Adrenal gland (tissue), 5 donors: Measurements from ENCODE around the gene TPM1.

ENCODE experiments used
- CTCF ChIP-seq, 6 experiments: fragments of 450-650 bp in 4 of 6; fragments of 200-600 bp in 2 of 6; sonication (generic) in 1 of 6; IDR thresholded peaks; 1 replicate in 5 of 6; 2 replicates in 1 of 6; pipeline versions ENCODE4 v1.5.1 to v1.8.0; 2016 to 2021; ENCODE audit warnings: antibody characterized with exemption in 6 of 6, mild to moderate bottlenecking in 2 of 6, moderate library complexity in 1 of 6
- POLR2A ChIP-seq, 2 donors: fragments of 450-650 bp; IDR thresholded peaks; one replicate each; pipeline ENCODE4 v1.6.1; 2017; ENCODE audit warnings: antibody characterized with exemption in 2 of 2, mild to moderate bottlenecking in 2 of 2, moderate library complexity in 1 of 2
- donor health status: DM: no; HTN: no; CAD: no.

GRCh38 chr15:63015618-63016017, 26.9 kb upstream of the TPM1 start:
- TF ChIP-seq CTCF (IDR thresholded peaks at IDR 0.05) (no peak), POLR2A (IDR thresholded peaks at IDR 0.05) (no peak)
